GM19397 (cell line): ENCODE measurements around the gene FBXO5.
"Not testable (repeated sequence)": the region's sequence is repeated elsewhere in the genome, so short reads cannot be mapped to it uniquely, and the experiment has no call there.

ENCODE experiments used
- ATAC-seq: cut with Tn5 transposase; IDR thresholded peaks from one replicate; pipeline ENCODE4 v1.9.1; 2021; ENCODE audit warnings: mild to moderate bottlenecking, moderate library complexity; ENCODE audit not compliant: unreplicated experiment

The FBXO5 gene

DNA sequence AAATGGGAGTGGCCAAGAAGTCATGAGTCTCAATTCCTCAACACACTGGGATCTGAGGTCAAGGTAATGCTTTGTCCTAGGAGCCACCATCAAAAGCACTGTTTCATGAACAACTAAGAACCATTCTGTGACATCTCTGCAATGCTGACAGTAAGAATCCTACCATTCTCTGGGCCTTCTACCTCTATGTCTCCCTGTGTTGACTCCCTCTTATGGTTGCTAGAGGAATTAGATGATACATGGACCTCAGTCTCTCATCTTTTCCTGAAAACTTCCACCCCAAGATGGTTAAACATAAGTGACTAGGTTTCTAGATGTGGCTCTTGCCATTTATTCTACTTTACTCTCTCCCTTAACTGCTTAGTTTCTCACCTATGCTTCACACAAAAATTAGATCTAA is 10.6 kb upstream of the FBXO5 start:
- ATAC-seq, result no peak

DNA sequence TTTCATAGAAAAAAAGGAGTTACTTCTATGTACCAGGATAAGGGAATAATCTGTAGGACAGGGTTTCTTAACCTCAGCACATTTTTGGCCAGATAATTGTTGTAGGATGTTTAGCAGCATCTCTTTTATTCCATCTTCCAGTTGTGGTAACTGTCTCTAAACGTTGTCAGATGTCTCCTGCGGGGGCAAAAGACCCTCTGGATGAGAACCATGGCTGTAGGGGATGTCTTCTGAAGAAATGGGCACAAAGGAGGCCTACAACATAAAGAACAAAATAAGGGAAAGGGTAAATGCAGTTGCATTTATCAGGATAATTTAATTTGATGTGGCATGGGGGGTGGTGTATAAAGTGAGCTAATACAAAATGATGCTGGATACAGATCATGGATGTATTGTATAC is 4.1 kb upstream of the FBXO5 start:
- ATAC-seq, result no peak

DNA sequence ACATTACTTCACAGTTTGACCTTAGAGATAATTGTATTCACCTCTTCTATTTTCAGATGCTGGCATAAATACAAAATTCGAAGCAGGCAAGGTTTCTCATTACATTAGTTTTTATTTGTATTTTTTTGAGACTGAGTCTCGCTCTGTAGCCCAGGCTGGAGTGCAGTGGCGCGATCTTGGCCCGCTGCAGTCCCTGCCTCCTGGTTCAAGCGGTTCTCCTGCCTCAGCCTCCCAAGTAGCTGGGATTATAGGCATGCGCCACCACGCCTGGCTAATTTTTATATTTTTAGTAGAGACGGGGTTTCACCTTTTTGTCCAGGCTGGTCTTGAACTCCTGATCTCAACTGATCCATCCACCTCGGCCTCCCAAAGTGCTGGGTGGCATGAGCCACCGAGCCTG is 2.5 kb upstream of the FBXO5 start:
- ATAC-seq, result not testable (repeated sequence)

DNA sequence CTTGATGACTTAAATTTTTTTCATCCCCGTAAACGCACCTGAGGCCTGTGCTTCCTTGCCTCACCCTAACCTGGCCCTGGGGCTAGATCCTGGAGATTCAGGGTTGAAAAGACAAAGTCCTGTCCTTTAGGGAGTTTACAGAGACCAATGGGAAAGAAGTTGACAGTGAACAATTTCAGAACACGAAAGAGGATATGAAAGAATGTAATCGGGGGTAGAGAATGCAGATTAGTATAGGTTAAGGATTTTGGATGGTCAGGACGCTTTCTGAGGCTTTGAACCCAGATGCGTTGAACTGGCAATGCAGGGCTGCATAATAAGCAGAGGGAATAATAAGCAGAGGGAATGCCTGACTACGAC is 1.7 kb upstream of the FBXO5 start:
- ATAC-seq, result peak; percentile 9

DNA sequence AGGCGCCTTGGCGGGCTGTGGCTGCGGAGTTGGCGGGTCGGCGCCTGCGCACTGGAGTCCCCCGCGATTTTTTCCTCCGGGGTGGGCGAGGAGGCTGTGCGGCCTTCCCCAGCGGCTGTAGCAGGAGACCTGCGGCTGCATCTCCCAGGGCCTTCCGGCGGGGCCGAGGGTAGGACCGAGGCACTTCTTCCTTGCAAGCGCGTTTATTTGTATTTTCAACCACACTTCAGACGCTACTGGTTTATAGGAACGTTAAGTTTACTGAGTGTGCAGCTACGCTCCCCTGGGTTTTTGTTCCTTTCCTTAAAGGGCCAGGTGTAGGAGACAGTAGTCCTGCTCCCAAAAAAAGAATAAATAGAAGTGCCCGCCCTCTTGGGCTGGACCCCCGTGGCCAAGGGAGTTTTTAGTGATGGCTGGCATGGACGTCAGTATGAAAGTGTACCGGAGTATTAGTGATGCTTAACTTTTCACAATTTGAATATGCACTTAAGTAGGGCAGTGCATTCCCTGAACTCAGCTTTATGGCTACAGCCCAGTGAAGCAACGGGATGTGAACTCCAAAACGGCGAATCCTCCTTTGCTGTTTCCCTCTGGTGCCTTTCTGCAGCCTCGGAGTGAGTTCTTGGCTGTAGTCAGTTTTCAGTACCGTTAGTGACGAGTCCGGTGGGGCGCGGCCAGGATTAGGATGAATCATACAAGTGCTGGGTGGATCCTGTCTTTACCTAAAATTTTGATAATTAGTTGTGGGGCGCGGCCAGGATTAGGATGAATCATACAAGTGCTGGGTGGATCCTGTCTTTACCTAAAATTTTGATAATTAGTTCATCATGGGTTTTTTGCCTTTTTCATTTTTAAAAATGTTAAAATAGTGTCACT is 1.0 kb upstream of the FBXO5 start:
- ATAC-seq, result peak; percentile 12

DNA sequence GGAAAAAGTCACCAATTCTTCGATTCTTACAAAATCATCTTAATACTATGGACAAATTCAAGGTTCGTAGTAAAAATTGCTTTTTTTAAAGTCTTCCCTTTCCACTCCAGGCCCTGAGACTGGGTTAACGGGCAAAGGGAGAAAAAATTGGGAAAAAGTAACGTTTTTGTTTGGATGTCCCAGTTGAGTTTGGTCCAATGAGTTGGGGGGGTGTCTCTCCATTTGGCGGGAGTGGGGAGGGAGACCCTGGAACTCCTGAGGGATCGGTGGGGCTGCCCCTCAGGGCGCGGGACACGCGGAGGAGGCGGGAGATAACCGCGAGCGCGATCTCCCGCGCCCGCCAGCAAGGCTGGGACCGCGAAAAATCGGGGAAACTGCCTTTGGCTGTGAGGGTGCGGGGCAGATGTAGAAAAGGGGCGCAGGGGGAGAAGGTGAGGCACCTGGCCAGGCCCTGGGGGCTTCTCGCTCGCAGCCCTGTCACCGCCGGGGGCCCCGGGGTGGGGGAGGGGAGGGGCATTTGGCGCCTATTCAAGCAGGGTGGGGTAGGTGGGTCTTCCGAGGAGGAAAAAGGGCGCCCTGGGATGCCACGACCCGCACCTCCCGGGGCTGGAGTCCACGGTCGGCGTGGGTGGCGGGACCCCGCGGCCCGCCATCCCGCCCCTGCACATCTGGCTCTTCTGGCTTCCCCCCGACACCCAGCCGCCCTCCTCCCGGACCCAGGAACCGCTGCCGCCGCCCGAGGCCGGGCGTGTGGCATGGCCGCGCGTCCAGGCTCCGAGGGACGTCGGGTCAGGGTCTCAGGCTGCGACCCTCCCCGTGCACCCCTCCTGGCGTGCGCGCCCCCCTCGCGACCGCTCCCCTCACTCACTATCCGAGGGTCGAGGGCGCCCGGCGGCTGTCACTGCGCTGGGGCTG is 595 bp downstream of the FBXO5 start:
- peak; percentile 1 for ATAC-seq

DNA sequence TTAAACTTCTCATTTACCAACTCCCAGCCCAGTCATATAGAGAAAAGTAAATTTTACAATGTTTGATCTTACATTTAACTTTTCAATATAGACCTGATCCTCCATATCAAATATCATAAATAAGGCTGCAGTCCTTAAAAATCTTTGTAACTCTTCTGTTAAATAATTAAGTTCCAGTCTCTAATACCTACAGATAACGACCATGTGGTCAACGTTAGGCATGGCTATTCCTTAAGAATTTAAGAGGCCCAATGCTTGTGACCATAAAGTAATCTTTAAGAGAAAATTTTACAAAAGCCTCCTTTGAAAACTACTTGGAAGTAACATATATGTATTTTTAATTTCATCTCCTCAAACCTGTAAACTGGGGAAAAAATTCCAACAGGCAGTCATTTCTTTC is 1.6 kb downstream of the FBXO5 start:
- ATAC-seq, result no peak

DNA sequence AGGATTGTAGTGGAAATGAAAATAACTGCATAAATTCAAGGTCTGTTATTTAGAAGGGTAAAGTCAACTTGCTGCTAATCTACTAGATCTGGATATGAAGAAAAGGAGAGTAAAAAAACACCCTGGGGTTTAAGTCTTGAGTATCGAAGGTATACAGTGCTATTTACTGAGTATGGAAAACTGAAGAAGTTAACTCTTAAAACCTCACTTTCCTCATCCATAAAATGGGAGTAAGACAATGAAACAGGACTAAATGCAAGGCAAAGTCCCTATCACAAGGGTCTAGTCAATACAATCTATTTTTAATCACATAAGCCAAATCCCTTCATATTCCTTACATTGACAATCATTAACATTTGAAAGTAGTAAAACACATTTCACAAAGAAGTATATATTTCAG is 2.2 kb downstream of the FBXO5 start:
- ATAC-seq, result no peak

DNA sequence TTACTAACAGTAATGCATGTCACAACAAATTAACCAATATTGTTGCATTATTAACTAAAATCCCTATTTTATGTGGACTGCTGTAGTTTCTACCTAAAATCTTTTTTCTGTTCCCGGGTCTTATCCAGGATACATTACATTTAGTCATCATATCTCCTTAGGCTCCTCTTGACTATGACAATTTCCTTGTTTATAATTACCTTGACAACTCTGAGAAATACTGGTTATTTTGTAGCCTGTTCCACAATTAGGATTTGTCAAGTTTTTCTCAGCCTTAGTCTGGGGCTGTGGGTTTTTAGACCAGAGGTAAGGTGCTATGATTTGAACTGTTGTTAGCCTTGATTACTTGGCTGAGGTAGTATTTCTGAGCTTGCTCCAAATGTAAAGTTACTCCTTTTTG is 3.7 kb downstream of the FBXO5 start:
- no peak for ATAC-seq

DNA sequence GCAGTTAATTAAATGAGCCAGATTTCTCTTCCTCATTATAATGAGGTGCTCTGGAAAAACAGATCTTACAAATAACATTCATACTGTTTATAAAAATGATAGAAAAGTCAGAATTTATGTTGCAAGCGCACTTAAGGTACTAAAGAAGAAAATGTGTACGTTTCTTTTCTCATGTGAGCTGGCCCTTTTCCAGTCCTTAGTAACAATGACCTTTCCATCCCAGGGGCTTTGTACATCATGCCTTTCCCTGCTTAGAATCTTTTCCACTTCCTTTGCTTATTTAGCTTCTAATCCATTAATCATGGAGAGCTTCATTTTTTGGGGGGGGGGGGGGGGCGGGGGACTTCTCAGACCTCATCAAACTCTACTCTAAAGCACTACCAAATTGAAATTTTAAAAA is 4.8 kb downstream of the FBXO5 start:
- ATAC-seq, result no peak

DNA sequence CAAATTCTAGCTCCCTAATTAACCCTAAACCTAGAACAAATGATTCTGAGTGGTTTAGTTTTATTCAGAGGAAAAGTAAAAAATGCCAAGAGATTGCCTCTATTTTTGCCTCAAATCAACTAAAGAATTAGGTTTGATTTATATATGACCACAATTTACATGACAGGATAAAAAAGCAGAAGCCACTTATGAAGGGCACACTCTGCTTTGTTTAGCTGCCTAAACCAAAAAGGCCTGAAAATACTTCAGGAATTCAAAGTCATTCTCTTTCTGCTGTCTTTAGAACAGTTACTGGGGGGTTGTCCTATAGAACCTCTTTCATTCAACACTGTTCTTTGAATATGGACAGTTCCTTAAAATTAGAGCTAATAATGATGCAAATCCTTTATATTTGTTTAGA is 5.3 kb downstream of the FBXO5 start:
- ATAC-seq, result no peak

DNA sequence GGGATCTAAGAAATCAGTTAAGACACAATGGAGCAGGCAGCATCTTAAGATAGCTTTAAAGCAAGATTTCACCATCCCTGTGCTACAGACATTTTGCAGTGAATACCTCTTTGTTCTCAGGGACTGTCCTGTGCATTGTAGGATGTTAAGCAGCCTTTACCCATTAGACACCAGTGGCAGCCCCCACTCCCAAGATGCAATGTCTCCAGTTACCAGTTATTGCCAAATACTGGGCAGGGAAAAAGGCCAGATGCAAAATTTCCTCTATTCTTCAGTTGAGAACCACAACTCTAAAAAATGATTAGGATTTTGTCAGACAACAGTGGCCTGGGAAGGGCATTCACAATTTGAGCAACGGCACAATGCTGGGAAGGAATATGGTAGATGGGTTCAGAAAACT is 6.1 kb downstream of the FBXO5 start:
- no peak for ATAC-seq

DNA sequence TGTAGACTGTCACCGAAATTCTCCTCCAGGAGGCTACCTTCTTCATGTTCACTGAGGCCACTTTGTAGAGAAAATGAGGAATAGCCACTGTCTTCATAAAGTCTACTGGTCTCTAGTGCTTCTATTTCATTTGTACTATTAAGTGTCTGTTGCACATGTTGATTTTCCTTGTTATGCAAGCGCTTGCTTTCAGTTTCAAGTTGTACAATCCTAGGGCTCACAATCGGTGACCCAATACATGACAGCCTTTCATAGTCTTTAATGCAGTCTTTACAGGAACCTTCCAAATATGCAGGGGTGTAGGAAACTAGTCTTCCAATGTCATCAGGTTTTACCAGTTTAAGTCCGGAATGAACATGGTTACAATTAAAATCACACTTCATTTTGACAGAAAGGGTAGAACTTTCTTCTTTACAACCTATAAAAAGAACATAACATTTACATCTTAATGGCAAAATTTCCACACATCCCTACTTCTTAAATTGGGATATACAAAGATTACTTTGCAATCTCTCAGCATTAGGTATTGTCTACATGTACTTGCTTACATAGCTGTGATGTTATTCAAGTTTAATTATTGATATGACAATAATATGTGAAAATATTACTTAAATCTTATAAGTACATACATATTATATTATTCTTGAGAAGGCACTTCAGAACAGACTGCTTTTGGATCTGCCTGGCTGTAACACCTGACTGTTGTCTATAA is 7.5 kb downstream of the FBXO5 start:
- no peak for ATAC-seq

DNA sequence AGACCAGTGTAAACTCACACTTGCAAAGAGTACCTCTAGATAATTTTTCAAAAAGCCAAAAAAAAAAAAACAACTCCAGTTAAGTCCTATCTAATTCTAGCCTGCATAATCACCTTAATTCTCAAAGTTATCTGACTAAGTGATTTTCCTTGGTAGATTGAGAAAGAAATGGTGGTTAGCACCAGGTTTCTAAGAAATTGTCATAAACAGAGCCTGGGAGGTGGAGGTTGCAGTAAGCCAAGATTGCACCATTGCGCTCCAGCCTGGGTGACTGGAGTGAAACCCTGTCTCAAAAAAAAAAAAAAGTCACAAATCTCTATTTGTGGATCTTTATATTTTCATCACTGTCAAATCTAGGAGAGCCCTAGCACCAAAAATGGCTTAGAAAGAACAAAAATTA is 8.9 kb downstream of the FBXO5 start:
- no peak for ATAC-seq

DNA sequence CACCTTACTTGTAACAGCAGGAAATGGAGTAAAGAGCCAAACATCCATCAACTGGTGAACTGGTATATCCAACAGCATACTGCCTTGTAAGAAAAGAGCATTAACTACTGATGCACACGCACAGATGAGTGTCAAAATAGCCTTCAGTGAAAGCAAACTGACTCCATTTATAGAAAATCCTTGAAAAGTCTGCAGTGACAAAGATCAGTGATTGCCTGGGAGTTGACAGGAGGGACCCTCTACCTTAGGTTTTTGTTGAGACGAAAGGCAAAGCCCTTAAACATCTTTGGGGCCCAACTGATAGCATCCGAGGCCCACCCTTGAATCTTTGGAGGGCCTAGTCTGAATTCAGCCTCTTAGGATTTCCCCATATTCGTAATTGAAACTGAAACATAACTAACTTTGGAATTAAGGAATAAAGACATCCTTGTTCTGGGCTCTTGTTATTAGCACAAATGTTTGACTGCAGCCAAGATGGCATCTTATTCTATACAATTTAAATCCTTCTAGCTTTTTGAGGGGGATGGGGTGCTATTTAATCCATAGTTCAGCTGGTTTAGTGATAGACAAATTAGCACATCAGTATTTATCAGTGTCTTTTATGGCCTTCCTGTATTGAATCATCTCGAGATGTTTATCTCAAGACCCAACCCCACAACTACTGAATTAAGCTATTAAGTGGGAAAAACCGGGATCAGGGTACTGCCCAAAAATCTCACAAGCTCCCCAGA is 13.0 kb downstream of the FBXO5 start:
- no peak for ATAC-seq

DNA sequence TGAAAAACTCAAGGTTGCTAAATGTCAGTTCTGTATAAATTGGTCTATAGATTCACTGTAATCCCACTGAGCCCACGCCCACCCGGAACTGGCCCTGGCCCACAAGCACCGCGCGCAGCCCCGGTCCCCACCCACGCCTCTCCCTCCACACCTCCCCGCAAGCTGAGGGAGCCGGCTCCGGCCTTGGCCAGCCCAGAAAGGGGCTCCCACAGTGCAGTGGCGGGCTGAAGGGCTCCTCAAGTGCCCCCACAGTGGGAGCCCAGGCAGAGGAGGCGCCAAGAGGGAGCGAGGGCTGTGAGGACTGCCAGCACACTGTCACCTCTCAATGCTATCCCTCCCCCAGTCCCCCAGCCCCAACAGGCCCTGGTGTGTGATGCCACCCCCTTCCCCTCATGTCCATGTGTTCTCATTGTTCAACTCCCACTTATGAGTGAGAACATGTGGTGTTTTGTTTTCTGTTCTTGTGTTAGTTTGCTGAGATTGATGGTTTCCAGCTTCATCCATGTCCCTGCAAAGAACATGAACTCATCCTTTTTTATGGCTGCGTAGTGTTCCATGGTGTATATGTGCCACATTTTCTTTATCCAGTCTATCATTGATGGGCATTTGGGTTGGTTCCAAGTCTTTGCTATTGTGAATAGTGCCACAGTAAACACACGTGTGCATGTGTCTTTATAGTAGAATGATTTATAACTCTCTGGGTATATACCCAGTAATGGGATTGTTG is 16.5 kb downstream of the FBXO5 start:
- not testable (repeated sequence) for ATAC-seq

DNA sequence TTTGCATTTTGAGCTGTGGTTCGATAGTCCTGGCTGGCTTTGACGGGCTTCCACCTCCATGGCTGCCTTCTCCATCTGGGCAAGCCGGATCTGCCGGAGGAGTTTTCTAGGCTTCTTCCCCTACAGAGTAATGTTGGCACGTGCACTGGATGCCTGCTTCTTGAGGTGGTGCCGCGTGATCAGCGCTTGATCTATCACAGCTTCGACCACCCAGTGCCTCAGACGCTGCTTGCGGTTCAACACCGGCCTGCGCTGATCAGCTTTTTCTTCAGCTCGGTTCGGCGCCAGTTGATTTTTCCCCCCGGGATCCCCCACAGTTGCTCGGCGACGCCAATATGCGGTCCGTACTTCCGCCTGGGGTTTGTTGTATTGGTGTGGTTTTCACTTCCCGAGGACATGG is 23.5 kb downstream of the FBXO5 start:
- ATAC-seq, result no peak

DNA sequence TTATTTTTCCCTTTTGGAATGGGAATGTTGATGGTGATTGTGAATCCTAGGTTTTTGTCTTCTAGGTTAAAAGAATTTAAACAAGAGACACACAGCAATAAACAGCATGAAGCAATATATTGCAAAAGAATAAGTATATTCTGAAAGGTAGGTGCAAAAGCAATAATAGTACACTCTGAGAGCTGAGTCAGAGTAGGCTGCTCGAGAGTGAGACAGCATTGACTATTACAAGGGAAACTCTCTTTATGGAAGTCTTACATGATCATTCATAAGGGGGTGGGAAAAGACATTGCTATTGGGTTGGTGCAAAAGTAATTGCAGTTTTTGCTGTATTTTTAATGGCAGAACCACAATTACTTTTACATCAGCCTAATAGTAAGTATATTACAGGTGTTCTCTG is 25.0 kb downstream of the FBXO5 start:
- ATAC-seq, result no peak

DNA sequence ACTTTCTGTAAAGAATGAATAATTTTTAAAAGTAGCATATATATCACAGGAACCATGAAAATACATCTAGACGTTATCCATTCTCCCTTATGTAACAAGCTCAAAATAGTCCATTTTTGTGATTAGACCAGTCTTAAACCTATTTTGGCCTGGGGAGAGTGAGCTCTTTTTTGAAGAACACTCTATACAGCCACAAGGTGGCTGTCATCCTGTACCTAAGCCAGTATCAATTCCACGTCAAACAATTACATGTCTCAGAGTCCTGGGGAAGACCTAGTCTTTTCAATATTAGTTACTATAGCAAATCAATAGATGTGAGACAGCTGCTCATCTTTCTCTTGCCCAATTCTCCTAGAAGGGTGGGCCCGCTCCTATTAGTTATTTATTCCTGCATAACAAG is 28.4 kb downstream of the FBXO5 start:
- ATAC-seq, result no peak

DNA sequence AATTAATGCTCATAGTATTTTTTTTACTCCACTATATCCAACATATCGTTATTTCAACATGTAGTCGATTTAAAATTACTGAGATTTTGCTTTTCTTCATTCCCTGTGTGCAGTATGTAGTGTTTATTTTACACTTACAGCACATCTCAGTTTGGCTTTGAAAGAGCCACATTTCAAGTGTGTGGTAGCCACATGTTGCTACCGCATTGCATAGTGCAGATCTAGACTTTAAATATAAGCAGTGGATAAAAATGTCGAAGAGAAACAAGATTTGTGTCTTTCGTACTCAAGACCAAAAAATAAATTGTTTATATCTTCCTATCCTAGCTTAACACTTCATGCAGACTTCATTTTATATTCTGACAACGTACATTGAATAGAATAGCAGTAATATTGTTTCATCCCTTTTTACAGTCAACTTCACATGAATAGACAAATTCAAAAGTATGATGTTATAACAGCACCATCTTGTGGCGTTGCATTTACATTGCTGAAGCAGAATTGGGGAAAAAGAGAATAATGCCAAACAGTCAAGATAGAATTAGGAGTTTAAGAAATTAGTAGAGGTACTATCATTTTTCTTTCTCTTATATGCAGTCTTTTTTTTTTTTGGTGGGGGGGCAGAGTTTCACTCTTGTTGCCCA is 29.9 kb downstream of the FBXO5 start:
- no peak for ATAC-seq
